H1 (cell line): Measurements from ENCODE around the gene B4GALT5. TPM values are rescaled to one million over a fixed set of nuclear protein-coding genes. Genes with fewer than 3 reads are reported as not detected.

Experiments
- CTCF ChIA-PET: fragments of 300-600 bp; sonication (Branson Sonifier 250); formaldehyde crosslinking; loops from one replicate; lab custom pipeline; 2021; ENCODE audit not compliant: partially characterized antibody; lab: Charles Lee
- POLR2A ChIA-PET: fragments of 300-600 bp; sonication (Branson Sonifier 250); formaldehyde crosslinking; loops from one replicate; lab custom pipeline; 2021; ENCODE audit warnings: inconsistent platforms; ENCODE audit not compliant: partially characterized antibody; lab: Charles Lee
- DNase-seq, 2 experiments: peaks; one replicate each; pipeline versions ENCODE4 v3.0.0 to v3.0.0-alpha.2; 2010 to 2022; ENCODE audit warnings: low spot score in 2 of 2, low read depth in 1 of 2, mixed read lengths in 1 of 2
- FAIRE-seq: peaks from 2 replicates; lab custom pipeline; 2011; peaks lifted over from hg19 to GRCh38; lab: Jason Lieb, UNC
- H2AFZ ChIP-seq: 2 replicates; pipeline ENCODE4 v1.8.1; 2012; ENCODE audit warnings: low read length, inconsistent platforms
- H2AK5ac ChIP-seq: 2 replicates; pipeline ENCODE4 v1.6.1; 2013; ENCODE audit warnings: low read depth, low read length
- H2BK120ac ChIP-seq: replicated peaks from 2 replicates; pipeline ENCODE3; 2013; ENCODE audit warnings: low read depth, low read length, inconsistent platforms
- H2BK12ac ChIP-seq: 2 replicates; pipeline ENCODE4 v1.6.1; 2013; ENCODE audit warnings: low read depth, low read length
- H2BK15ac ChIP-seq: 2 replicates; pipeline ENCODE4 v1.6.1; 2013; ENCODE audit warnings: low read length
- H2BK20ac ChIP-seq: 2 replicates; pipeline ENCODE4 v1.6.1; 2013; ENCODE audit warnings: low read length
- H2BK5ac ChIP-seq: 2 replicates; pipeline ENCODE4 v1.6.1; 2013; ENCODE audit warnings: low read depth, low read length
- H3K14ac ChIP-seq: 2 replicates; pipeline ENCODE4 v1.6.1; 2013; ENCODE audit warnings: inconsistent platforms; ENCODE audit not compliant: insufficient read length
- H3K18ac ChIP-seq: 2 replicates; pipeline ENCODE4 v1.6.1; 2013; ENCODE audit warnings: low read length; ENCODE audit errors: extremely low read depth
- H3K23ac ChIP-seq: 2 replicates; pipeline ENCODE4 v1.6.1; 2013; ENCODE audit warnings: inconsistent platforms; ENCODE audit not compliant: insufficient read length
- H3K23me2 ChIP-seq: 2 replicates; pipeline ENCODE4 v1.6.1; 2013; ENCODE audit warnings: low read depth, low read length
- H3K27ac ChIP-seq: 2 replicates; pipeline ENCODE4 v1.6.1; 2011; ENCODE audit warnings: low read depth, low read length, inconsistent platforms
- H3K27me3 ChIP-seq, 4 experiments: replicated peaks in 1 of 4; 1 replicate in 1 of 4; 2 replicates in 3 of 4; pipeline versions ENCODE4 v1.6.1 to v1.8.1; 2011 to 2013; ENCODE audit warnings: low read length in 3 of 4, mild to moderate bottlenecking in 3 of 4, inconsistent platforms in 2 of 4, mixed read lengths in 2 of 4, moderate library complexity in 1 of 4; ENCODE audit not compliant: control insufficient read depth in 3 of 4, insufficient read depth in 3 of 4; ENCODE audit errors: extremely low read depth in 1 of 4
- H3K36me3 ChIP-seq, 4 experiments: 2 replicates each; pipeline versions ENCODE4 v1.6.1 to v1.8.1; 2011 to 2013; ENCODE audit warnings: mild to moderate bottlenecking in 4 of 4, low read length in 3 of 4, moderate library complexity in 2 of 4, control low read depth in 1 of 4, inconsistent platforms in 1 of 4; ENCODE audit not compliant: insufficient read depth in 4 of 4, control insufficient read depth in 2 of 4
- H3K4ac ChIP-seq: replicated peaks from 2 replicates; pipeline ENCODE3; 2013; ENCODE audit warnings: low read length, low read depth, mixed read lengths, inconsistent platforms; ENCODE audit not compliant: insufficient read length
- H3K4me1 ChIP-seq, 4 experiments: replicated peaks in 1 of 4; 1 replicate in 1 of 4; 2 replicates in 3 of 4; pipeline versions ENCODE4 v1.6.1 to v1.8.1; 2011 to 2013; ENCODE audit warnings: low read length in 3 of 4, inconsistent platforms in 2 of 4, mixed read lengths in 1 of 4; ENCODE audit not compliant: insufficient read depth in 4 of 4, control insufficient read depth in 3 of 4
- H3K4me2 ChIP-seq, 2 experiments: 2 replicates each; pipeline versions ENCODE4 v1.6.1 to v1.8.1; 2011 to 2013; ENCODE audit warnings: low read depth in 2 of 2, low read length in 2 of 2, control low read depth in 1 of 2, inconsistent platforms in 1 of 2, mild to moderate bottlenecking in 1 of 2; ENCODE audit not compliant: insufficient read depth in 1 of 2
- H3K4me3 ChIP-seq, 4 experiments: fragments of 200-600, 300-600 bp in 1 of 4; sonication (generic), shearing (Covaris generic), sonication (Bioruptor Twin) in 1 of 4; 2 replicates each; pipeline versions ENCODE4 v1.5.1 to v1.8.1; 2011 to 2016; ENCODE audit warnings: low read length in 4 of 4, low read depth in 3 of 4, control low read depth in 2 of 4, inconsistent platforms in 2 of 4, mild to moderate bottlenecking in 2 of 4, mixed read lengths in 1 of 4, moderate library complexity in 1 of 4; ENCODE audit not compliant: insufficient read depth in 2 of 4; ENCODE audit errors: extremely low read depth in 1 of 4
- H3K56ac ChIP-seq: replicated peaks from 2 replicates; pipeline ENCODE3; 2013; ENCODE audit warnings: low read depth, mild to moderate bottlenecking, mixed read lengths, low read length, inconsistent platforms; ENCODE audit not compliant: insufficient read length
- H3K79me1 ChIP-seq: 2 replicates; pipeline ENCODE4 v1.6.1; 2013; ENCODE audit warnings: low read depth, low read length, control low read depth
- H3K79me2 ChIP-seq, 2 experiments: 2 replicates each; pipeline versions ENCODE4 v1.6.1 to v1.8.1; 2012 to 2013; ENCODE audit warnings: low read length in 2 of 2, mild to moderate bottlenecking in 2 of 2, inconsistent platforms in 1 of 2; ENCODE audit not compliant: insufficient read depth in 2 of 2, control insufficient read depth in 1 of 2
- H3K9ac ChIP-seq, 4 experiments: replicated peaks in 1 of 4; 1 replicate in 1 of 4; 2 replicates in 3 of 4; pipeline versions ENCODE4 v1.6.1 to v1.8.1; 2011 to 2013; ENCODE audit warnings: low read depth in 3 of 4, low read length in 3 of 4, control low read depth in 2 of 4, mild to moderate bottlenecking in 2 of 4, moderate library complexity in 2 of 4, inconsistent platforms in 1 of 4; ENCODE audit errors: extremely low read depth in 1 of 4
- H3K9me3 ChIP-seq, 2 experiments: 2 replicates each; pipeline versions ENCODE4 v1.6.1 to v1.8.1; 2012 to 2013; ENCODE audit warnings: mild to moderate bottlenecking in 2 of 2, moderate library complexity in 2 of 2, control low read depth in 1 of 2, inconsistent platforms in 1 of 2, low read depth in 1 of 2, low read length in 1 of 2, mixed read lengths in 1 of 2; ENCODE audit not compliant: insufficient read depth in 2 of 2
- H4K20me1 ChIP-seq, 2 experiments: replicated peaks in 1 of 2; 2 replicates each; pipeline versions ENCODE3 to v1.8.1; 2011 to 2013; ENCODE audit warnings: inconsistent platforms in 2 of 2, low read length in 2 of 2, mild to moderate bottlenecking in 1 of 2; ENCODE audit not compliant: insufficient read depth in 2 of 2, control insufficient read depth in 1 of 2
- H4K5ac ChIP-seq: 2 replicates; pipeline ENCODE4 v1.6.1; 2013; ENCODE audit warnings: low read length, low read depth, mixed read lengths, inconsistent platforms; ENCODE audit not compliant: insufficient read length
- H4K8ac ChIP-seq: 2 replicates; pipeline ENCODE4 v1.8.0; 2013; ENCODE audit warnings: mild to moderate bottlenecking, moderate library complexity, low read length, inconsistent platforms; ENCODE audit not compliant: insufficient read depth; ENCODE audit errors: extremely low read depth
- H4K91ac ChIP-seq: replicated peaks from 2 replicates; pipeline ENCODE3; 2013; ENCODE audit warnings: low read length, mixed read lengths, inconsistent platforms; ENCODE audit not compliant: insufficient read length
- BACH1 ChIP-seq: IDR thresholded peaks from 2 replicates; pipeline ENCODE4 v1.6.1; 2012; ENCODE audit warnings: low read length, improper control_type of control experiment
- EP300 ChIP-seq, 2 experiments: IDR thresholded peaks; 1 replicate in 1 of 2; 2 replicates in 1 of 2; pipeline ENCODE4 v1.6.1; 2011 to 2012; ENCODE audit warnings: low read depth in 2 of 2, low read length in 2 of 2, mild to moderate bottlenecking in 2 of 2, borderline replicate concordance in 1 of 2, inconsistent platforms in 1 of 2, moderate library complexity in 1 of 2
- HDAC2 ChIP-seq, 2 experiments: fragments of 300-600 bp in 1 of 2; sonication (generic) in 1 of 2; IDR thresholded peaks; 2 replicates each; pipeline ENCODE4 v1.6.1; 2011 to 2012; ENCODE audit warnings: low read depth in 2 of 2, low read length in 2 of 2, mild to moderate bottlenecking in 2 of 2, moderate library complexity in 2 of 2, borderline replicate concordance in 1 of 2, inconsistent platforms in 1 of 2
- WGBS, 2 experiments: shearing (Covaris generic) in 1 of 2; methylation state at CpG; one replicate each; pipeline versions ENCODE4 v1.1.6 to v1.1.7; 2013 to 2015; ENCODE audit warnings: low lambda C conversion rate in 2 of 2, mixed read lengths in 2 of 2, inconsistent platforms in 1 of 2, low coverage in 1 of 2, missing lambda C conversion rate in 1 of 2; ENCODE audit not compliant: insufficient replicate concordance in 2 of 2, insufficient coverage in 1 of 2, insufficient read length in 1 of 2; ENCODE audit errors: extremely low coverage in 1 of 2, missing lambda C conversion rate in 1 of 2; 5-methylcytosine and 5-hydroxymethylcytosine counted together
- polyA plus RNA-seq, 7 experiments: library from polyadenylated mRNA; depleted of rRNA in 3 of 7; stranded (reverse) in 5 of 7; unstranded in 2 of 7; fragments of >200 nt in 5 of 7; fragments of 200-250 nt in 2 of 7; gene quantifications; 1 replicate in 5 of 7; 2 replicates in 1 of 7; 4 replicates in 1 of 7; pipeline versions ENCODE4 v1.2.1 to v1.2.3, GENCODE V29; 2011 to 2013; ENCODE audit warnings: missing spikeins in 2 of 7, mixed read lengths in 2 of 7
- total RNA-seq: library from RNA; stranded (reverse); fragmentation: NEBNext Ultra II Directional; extraction: Animal tissue kit (Norgen Biotek cat#: 25700); gene quantifications from 2 replicates; pipeline ENCODE4 v1.2.1, GENCODE V29; 2021

B4GALT5 gene
- total and polyA plus RNA-seq, 2 of the 8 experiments (the other 6 are each of a cell fraction or from before 2014, with no cell fraction given), result 46.5 to 75.4 TPM

GRCh38 chr20:49602345-49603208 is 111.1 kb downstream of the B4GALT5 start:
- no peak for TF ChIP-seq EP300 (IDR thresholded peaks at IDR 0.05; ENCODE audit: borderline replicate concordance in 1 of 2, low read depth in 2 of 2, low read length in 2 of 2)
- 0 out of 4 replicates have a peak, but pooled peaks of 1 of the 2 experiments have one; percentile 39 for TF ChIP-seq HDAC2 (IDR thresholded peaks at IDR 0.05; ENCODE audit: borderline replicate concordance in 1 of 2, low read depth in 2 of 2, low read length in 2 of 2)
- no peak for TF ChIP-seq BACH1

More at GRCh38 chr20:49602345-49603208, 111.1 kb downstream of the B4GALT5 start:
- H2AFZ ChIP-seq, result no peak overlapping the region
- no peak for FAIRE-seq
- H2BK15ac ChIP-seq, result no peak overlapping the region
- H3K56ac ChIP-seq, result no peak overlapping the region
- no peak overlapping the region for H3K18ac ChIP-seq
- no peaks in the 10 kb centered on the region for H3K36me3 ChIP-seq
- no peak overlapping the region for H3K4ac ChIP-seq
- H4K8ac ChIP-seq, result no peak overlapping the region
- ChIA-PET POLR2A (interaction anchor here (2.0 kb wide), 1 partner anchor 60 kb away, joined by 5 read pairs; no protein-coding TSS in a partner anchor), CTCF (interaction anchor here (0.6 to 23.7 kb wide), 22 partner anchors 7 to 302 kb away, joined by 3 to 665 read pairs (median 5); no protein-coding TSS in a partner anchor)
- H3K27me3 ChIP-seq, result no peaks in the 10 kb centered on the region
- H3K14ac ChIP-seq, result no peak overlapping the region
- no peaks in the 10 kb centered on the region for H3K79me2 ChIP-seq
- no peak overlapping the region for H2BK120ac ChIP-seq
- no peak overlapping the region for H3K4me3 ChIP-seq
- no peaks in the 10 kb centered on the region for H3K4me1 ChIP-seq
- no peak overlapping the region for H3K23ac ChIP-seq
- H4K5ac ChIP-seq, result no peak overlapping the region
- H3K4me2 ChIP-seq, result no peak overlapping the region
- no peak overlapping the region for H3K9ac ChIP-seq
- 87% methylated on average over 9 of the region's 9 CpGs; no CpG with 5 or more reads in 1 of the 2 experiments for WGBS, 2 experiments
- no peaks in the 10 kb centered on the region for H3K9me3 ChIP-seq
- no peak overlapping the region for H4K91ac ChIP-seq
- H2BK20ac ChIP-seq, result 0 out of 2 replicates have a peak overlapping the region, but pooled peaks have one; percentile 8
- H2BK5ac ChIP-seq, result no peak overlapping the region
- no peak overlapping the region for H3K27ac ChIP-seq
- DNase-seq, result no peak
- H4K20me1 ChIP-seq, result no peaks in the 10 kb centered on the region
- H2AK5ac ChIP-seq, result no peak overlapping the region
- H2BK12ac ChIP-seq, result no peak overlapping the region
- H3K23me2 ChIP-seq, result no peaks in the 10 kb centered on the region
- no peaks in the 10 kb centered on the region for H3K79me1 ChIP-seq
